Prostate gland (tissue), 2 donors: ENCODE results near the gene PLCB3. TPM values are rescaled to one million over a fixed set of nuclear protein-coding genes. Genes with fewer than 3 reads are reported as not detected.

ENCODE experiments used
- DNase-seq: peaks from one replicate; pipeline ENCODE4 v3.0.0-alpha.2; 2019; ENCODE audit warnings: low spot score
- H3K27ac ChIP-seq, 2 donors: fragments of 200-600 bp; sonication (generic); 2 replicates each; pipeline ENCODE4 v1.5.1; 2017 to 2019
- H3K27me3 ChIP-seq: fragments of 200-600 bp; sonication (generic); replicated peaks from 2 replicates; pipeline ENCODE4 v1.5.1; 2019; ENCODE audit not compliant: insufficient read depth
- H3K36me3 ChIP-seq, 2 donors: fragments of 200-600 bp; sonication (generic); 1 replicate in 1 of 2; 2 replicates in 1 of 2; pipeline versions ENCODE4 v1.5.1 to v1.8.1; 2017 to 2019
- H3K4me1 ChIP-seq: fragments of 200-600 bp; sonication (generic); replicated peaks from 2 replicates; pipeline ENCODE4 v1.5.1; 2019
- H3K4me3 ChIP-seq, 2 donors: fragments of 200-600 bp; sonication (generic); 2 replicates each; pipeline ENCODE4 v1.5.1; 2017 to 2019
- H3K9me3 ChIP-seq: fragments of 200-600 bp; sonication (generic); 2 replicates; pipeline ENCODE4 v1.5.1; 2017
- POLR2A ChIP-seq: fragments of 450-650 bp; IDR thresholded peaks from one replicate; pipeline ENCODE4 v1.6.1; 2016; ENCODE audit warnings: antibody characterized with exemption, mild to moderate bottlenecking
- POLR2AphosphoS5 ChIP-seq: sonication (generic); formaldehyde crosslinking; IDR thresholded peaks from one replicate; pipeline ENCODE4 v1.6.1; 2017; ENCODE audit warnings: antibody characterized with exemption
- WGBS: methylation state at CpG from one replicate; pipeline ENCODE4 v1.1.5; 2018; 5-methylcytosine and 5-hydroxymethylcytosine counted together
- intact Hi-C: fragments of 100-400 bp; cut with DNase I; formaldehyde crosslinking; loops from one replicate; pipeline ENCODE4 v1.14.2; 2022
- total RNA-seq, 2 donors: library from RNA; depleted of rRNA; stranded (reverse); fragments of >200 nt; gene quantifications; one replicate each; pipeline ENCODE4 v1.1.0, GENCODE V29; 2016
- TF ChIP-seq, protein P1 (sequence below), 4 experiments: fragments of 200-600 bp in 2 of 4; fragments of 450-650 bp in 2 of 4; sonication (generic) in 2 of 4; IDR thresholded peaks; 1 replicate in 3 of 4; 2 replicates in 1 of 4; pipeline ENCODE4 v1.5.1; 2016 to 2019; ENCODE audit warnings: antibody characterized with exemption in 4 of 4, mild to moderate bottlenecking in 2 of 4, moderate library complexity in 2 of 4

PLCB3 gene
- total RNA-seq, 2 donors from 2014 or later = 26.3 to 43.1 TPM

DNA sequence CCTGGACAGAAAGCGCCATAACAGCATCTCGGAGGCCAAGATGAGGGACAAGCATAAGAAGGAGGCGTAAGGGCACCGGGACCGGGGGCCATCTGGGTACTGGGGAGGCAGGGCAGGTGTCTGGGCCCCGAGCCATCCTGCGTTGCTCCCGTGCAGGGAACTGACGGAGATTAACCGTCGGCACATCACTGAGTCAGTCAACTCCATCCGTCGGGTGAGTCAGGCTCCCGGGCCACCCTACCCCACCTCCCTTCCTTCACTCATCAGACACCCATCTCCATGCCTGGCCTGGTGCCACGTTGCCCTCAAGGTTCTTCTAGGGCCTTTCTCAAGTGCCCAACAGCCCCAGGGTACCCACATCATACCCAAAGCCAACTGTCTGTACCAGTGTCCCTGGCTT is 15.0 kb downstream of the PLCB3 start:
- H3K36me3 ChIP-seq = peaks cover 0 to 7% of the 10 kb centered on the region in 2 donors
- H3K4me1 ChIP-seq = peaks cover 8% of the 10 kb centered on the region
- intact Hi-C loops = no loop called here
- WGBS = 91% methylated on average over 15 of the region's 15 CpGs
- H3K27ac ChIP-seq = no peak overlapping the region
- no peak overlapping the region for H3K4me3 ChIP-seq
- no peaks in the 10 kb centered on the region for H3K27me3 ChIP-seq
- TF ChIP-seq POLR2AphosphoS5 = no peak
- TF ChIP-seq, protein P1, sequence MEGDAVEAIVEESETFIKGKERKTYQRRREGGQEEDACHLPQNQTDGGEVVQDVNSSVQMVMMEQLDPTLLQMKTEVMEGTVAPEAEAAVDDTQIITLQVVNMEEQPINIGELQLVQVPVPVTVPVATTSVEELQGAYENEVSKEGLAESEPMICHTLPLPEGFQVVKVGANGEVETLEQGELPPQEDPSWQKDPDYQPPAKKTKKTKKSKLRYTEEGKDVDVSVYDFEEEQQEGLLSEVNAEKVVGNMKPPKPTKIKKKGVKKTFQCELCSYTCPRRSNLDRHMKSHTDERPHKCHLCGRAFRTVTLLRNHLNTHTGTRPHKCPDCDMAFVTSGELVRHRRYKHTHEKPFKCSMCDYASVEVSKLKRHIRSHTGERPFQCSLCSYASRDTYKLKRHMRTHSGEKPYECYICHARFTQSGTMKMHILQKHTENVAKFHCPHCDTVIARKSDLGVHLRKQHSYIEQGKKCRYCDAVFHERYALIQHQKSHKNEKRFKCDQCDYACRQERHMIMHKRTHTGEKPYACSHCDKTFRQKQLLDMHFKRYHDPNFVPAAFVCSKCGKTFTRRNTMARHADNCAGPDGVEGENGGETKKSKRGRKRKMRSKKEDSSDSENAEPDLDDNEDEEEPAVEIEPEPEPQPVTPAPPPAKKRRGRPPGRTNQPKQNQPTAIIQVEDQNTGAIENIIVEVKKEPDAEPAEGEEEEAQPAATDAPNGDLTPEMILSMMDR (IDR thresholded peaks at IDR 0.05) = no peak
- no peak for TF ChIP-seq POLR2A
- DNase-seq = no peak
- no peaks in the 10 kb centered on the region for H3K9me3 ChIP-seq

DNA sequence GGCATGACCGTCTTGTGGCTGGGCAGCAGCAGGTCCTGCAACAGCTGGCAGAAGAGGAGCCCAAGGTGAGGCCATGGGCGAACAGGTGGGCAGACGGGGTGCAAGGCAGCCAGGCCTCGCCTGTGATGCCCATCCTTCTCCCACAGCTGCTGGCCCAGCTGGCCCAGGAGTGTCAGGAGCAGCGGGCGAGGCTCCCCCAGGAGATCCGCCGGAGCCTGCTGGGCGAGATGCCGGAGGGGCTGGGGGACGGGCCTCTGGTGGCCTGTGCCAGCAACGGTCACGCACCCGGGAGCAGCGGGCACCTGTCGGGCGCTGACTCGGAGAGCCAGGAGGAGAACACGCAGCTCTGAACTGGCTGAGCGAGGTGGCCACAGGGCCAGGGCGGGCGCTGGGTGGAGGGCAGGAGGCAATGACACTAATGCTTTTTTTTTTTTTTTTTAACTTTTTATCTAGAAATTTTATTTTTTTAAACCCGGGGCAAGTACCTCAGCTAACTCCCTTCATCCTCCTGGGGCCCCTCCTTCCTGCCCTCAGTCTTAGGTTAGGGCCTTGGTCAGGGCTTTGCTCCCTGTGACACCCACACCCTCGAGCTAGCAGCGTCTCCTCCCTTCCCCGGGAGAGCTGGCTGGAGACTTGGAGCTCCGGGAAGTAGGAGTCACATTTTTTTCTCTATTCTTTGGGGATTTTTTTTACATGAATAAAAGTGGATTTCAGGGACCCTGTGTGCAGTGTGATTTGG is 16.0 kb downstream of the PLCB3 start:
- intact Hi-C loops = no loop called here
- 71% methylated on average over 27 of the region's 27 CpGs for WGBS
- H3K4me1 ChIP-seq = peaks cover 8% of the 10 kb centered on the region
- H3K27me3 ChIP-seq = no peaks in the 10 kb centered on the region
- H3K9me3 ChIP-seq = no peaks in the 10 kb centered on the region
- TF ChIP-seq, protein P1 (IDR thresholded peaks at IDR 0.05) = no peak
- TF ChIP-seq POLR2A (peak; percentile 4), POLR2AphosphoS5 (no peak)
- DNase-seq = no peak
- H3K36me3 ChIP-seq = peaks cover 0 to 4% of the 10 kb centered on the region in 2 donors
- peak overlapping the region in 1 of 2 donors; percentile 94 for H3K27ac ChIP-seq
- H3K4me3 ChIP-seq = no peak overlapping the region

- intact Hi-C loops = no loop called here
- H3K4me1 ChIP-seq = peaks cover 8% of the 10 kb centered on the region
- H3K27ac ChIP-seq = peak overlapping the region; percentile 94 to 96
- no peaks in the 10 kb centered on the region for H3K36me3 ChIP-seq
- H3K9me3 ChIP-seq = no peaks in the 10 kb centered on the region
- DNase-seq = peak; percentile 31
- H3K4me3 ChIP-seq = peak overlapping the region; percentile 64 to 69
- peak; percentile 15 for TF ChIP-seq POLR2AphosphoS5
- no peak for TF ChIP-seq POLR2A
- H3K27me3 ChIP-seq = no peaks in the 10 kb centered on the region
- 40% methylated on average over 23 of the region's 23 CpGs for WGBS
Observed at GRCh38 chr11:64268025-64268892, 16.9 kb downstream of the PLCB3 start.

- peak; percentile 51 for DNase-seq
- Histone ChIP-seq H3K4me3 (peak overlapping the region; percentile 64 to 69), H3K27me3 (no peaks in the 10 kb centered on the region), H3K27ac (peak overlapping the region; percentile 94 to 96), H3K36me3 (no peaks in the 10 kb centered on the region), H3K4me1 (peaks cover 8% of the 10 kb centered on the region), H3K9me3 (no peaks in the 10 kb centered on the region)
- TF ChIP-seq POLR2A (no peak), POLR2AphosphoS5 (no peak)
- intact Hi-C loops = no loop called here
- 3% methylated on average over 18 of the region's 34 CpGs for WGBS
Observed at GRCh38 chr11:64268893-64269539, 17.7 kb downstream of the PLCB3 start.

- H3K4me3 ChIP-seq = peak overlapping the region; percentile 64 to 69
- peaks cover 8% of the 10 kb centered on the region for H3K4me1 ChIP-seq
- peak overlapping the region; percentile 94 to 96 for H3K27ac ChIP-seq
- peak; percentile 99 for DNase-seq
- intact Hi-C loops = no loop called here
- H3K9me3 ChIP-seq = no peaks in the 10 kb centered on the region
- TF ChIP-seq POLR2A (peak; percentile 14), POLR2AphosphoS5 (peak; percentile 99)
- TF ChIP-seq, protein P1 (IDR thresholded peaks at IDR 0.05) = peak in 3 of 4 experiments; percentile 13 to 33 (median 28)
- under 1% methylated on average over 46 of the region's 58 CpGs for WGBS
- H3K36me3 ChIP-seq = no peaks in the 10 kb centered on the region
- no peaks in the 10 kb centered on the region for H3K27me3 ChIP-seq
Observed at GRCh38 chr11:64269540-64270220, 18.4 kb downstream of the PLCB3 start.
